GM21367 (cell line): ENCODE results near the gene LMOD3.

Experiments
- ATAC-seq: cut with Tn5 transposase; IDR thresholded peaks from one replicate; pipeline ENCODE4 v1.9.1; 2021; ENCODE audit not compliant: unreplicated experiment

Gene LMOD3

DNA sequence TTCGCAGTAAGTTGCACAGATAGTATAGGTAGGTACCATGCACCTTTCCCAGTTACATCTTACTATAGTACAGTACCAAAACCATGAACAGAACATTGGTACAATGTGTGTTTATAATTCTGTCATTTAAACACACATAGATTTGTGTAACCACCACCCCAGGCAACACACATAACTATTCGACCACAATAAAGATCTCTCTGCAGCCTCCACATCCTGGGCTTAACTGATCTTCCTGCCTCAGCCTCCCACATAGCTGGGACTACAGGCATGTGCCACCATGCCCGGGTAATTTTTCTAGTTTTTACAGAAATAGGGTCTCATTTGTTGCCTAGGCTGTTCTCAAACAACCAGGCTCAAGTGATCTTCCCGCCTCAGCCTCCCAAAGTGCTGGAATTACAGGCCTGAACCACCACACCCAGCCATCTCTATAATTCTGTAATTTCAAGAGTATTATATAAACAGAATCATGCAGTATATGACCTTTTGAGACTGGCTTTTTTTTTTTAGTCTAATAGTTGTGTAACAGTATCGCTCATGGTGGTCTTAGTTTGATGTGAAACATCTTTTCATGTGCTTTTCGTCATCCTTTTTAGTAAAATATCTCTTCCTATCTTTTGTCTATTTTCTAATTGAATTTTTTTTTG lies 57.0 kb downstream of the LMOD3 start:
- no peak for ATAC-seq

DNA sequence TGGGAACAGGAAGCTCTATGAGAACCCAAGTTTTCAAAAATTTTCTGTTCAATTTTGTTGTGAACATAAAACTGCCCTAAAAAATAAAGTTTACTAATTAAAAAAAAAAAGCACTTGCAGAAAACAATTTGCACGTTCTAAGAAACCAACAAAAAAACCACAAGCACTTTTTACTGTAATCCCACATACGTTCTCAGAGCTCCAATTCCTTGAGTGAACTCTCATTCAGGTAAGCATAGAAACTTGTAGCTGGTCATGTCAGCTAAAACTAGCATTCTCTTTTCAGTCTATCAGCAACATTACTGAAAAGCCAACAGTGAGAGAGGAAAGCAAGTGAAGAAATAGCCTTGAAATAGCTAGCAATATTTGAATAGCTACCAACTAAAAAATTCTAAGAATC lies 58.8 kb downstream of the LMOD3 start:
- ATAC-seq = no peak

DNA sequence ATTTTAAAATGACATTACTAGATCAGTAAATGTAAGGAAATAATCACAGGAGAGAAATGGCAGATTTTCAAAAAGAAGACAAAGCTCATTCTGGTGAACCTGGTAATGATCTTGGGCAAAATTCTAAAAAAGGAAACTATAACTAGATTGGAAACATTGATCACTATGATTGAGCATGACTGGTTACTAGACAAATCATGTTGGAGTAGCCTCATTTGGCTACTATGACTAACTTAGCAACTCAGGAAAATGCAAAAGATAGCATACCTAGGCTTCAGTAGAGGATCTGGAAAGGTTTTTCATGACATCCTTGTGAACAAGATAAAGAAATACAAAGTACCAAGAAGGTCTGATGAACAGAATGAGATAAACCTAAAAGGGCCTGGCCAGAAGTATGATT lies 62.7 kb downstream of the LMOD3 start:
- ATAC-seq = no peak

DNA sequence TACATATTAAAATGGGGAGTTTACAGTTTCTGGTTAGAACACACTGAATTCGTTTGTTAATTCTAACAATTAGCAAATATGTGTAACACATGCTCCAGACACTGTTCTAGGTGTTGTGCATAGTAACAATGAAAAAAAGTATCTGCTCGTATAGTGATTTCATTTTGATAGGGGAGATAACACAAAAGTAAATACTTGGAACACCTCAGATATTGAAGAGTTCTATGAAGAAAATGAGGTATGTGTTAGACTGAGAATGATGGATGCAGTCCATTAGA lies 63.5 kb downstream of the LMOD3 start:
- no peak for ATAC-seq

DNA sequence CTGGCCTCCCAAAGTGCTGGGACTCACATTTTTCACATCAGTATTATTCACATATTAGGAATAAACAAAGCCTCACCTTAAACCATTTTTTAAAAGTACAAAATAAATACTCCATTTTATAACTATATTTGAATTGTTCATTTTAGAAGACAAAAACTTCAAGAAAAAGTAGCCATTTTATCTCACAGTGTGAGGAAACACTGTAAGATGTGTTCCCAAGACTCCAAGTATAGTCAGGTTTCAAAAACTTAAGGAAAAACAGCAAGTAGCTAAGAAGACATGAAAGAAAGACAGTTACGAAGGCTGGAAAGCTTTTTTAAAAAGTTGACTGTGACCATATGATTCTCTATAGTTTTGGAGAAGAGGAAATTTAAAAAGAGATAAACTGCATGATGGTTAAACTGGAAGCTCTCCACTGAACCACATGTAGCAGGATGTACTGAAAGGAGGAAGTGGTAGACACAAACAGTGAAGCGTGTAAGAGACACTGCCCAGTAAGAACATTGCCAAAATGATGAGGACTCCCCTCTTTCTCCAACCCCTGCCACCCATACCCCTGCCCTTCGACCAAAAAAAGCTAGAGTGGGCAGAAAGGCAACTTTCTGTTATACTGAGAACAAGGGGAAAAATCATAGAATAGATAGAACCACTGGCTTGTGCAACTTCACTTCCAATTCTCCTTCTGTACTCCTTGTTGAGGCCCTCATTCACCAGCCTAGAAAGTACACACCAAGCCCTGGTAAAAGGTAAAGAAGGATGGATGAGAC lies 64.0 kb downstream of the LMOD3 start:
- ATAC-seq = peak; percentile 98
